Stimulated activated CD8-positive, alpha-beta memory T cell treated with anti-CD3 and anti-CD28 coated beads, Interleukin-15, amount 100 ng/mL, for 48 hours (primary cell): ENCODE data around the gene CEACAM8.
"Not testable (repeated sequence)": the region's sequence is repeated elsewhere in the genome, so short reads cannot be mapped to it uniquely, and the experiment has no call there.

Experiments used
- DNase-seq, 2 donors: peaks; one replicate each; pipeline ENCODE4 v3.0.0-alpha.2; 2020; ENCODE audit warnings: low read depth in 2 of 2

Gene CEACAM8

GRCh38 chr19:42573642-42574041 is 21.1 kb downstream of the CEACAM8 start:
- no peak for DNase-seq

- no peak for DNase-seq
Measured at GRCh38 chr19:42571116-42571515, 23.6 kb downstream of the CEACAM8 start.

GRCh38 chr19:42569193-42569592 is 25.5 kb downstream of the CEACAM8 start:
- no peak for DNase-seq

GRCh38 chr19:42568006-42568405 is 26.7 kb downstream of the CEACAM8 start:
- DNase-seq = no peak

- DNase-seq = no peak
Measured at GRCh38 chr19:42567567-42567966, 27.2 kb downstream of the CEACAM8 start.

GRCh38 chr19:42563352-42564210 is 31.1 kb downstream of the CEACAM8 start:
- DNase-seq = peak in 1 of 2 donors; percentile 1

- no peak for DNase-seq
Measured at GRCh38 chr19:42561512-42561911, 33.2 kb downstream of the CEACAM8 start.

- no peak for DNase-seq
Measured at GRCh38 chr19:42560731-42561130, 34.0 kb downstream of the CEACAM8 start.

- DNase-seq = no peak
Measured at GRCh38 chr19:42558450-42559150, 36.1 kb downstream of the CEACAM8 start.

GRCh38 chr19:42557386-42557871 is 37.3 kb downstream of the CEACAM8 start:
- not testable (repeated sequence) for DNase-seq

- no peak for DNase-seq
Measured at GRCh38 chr19:42555801-42556200, 38.9 kb downstream of the CEACAM8 start.

GRCh38 chr19:42555317-42555716 is 39.4 kb downstream of the CEACAM8 start:
- DNase-seq = no peak

- DNase-seq = no peak
Measured at GRCh38 chr19:42554046-42554575, 40.6 kb downstream of the CEACAM8 start.

- no peak for DNase-seq
Measured at GRCh38 chr19:42553292-42554045, 41.3 kb downstream of the CEACAM8 start.

- no peak for DNase-seq
Measured at GRCh38 chr19:42552086-42553065, 42.3 kb downstream of the CEACAM8 start.

- not testable (repeated sequence) for DNase-seq
Measured at GRCh38 chr19:42550521-42550920, 44.2 kb downstream of the CEACAM8 start.

- DNase-seq = not testable (repeated sequence)
Measured at GRCh38 chr19:42549067-42549466, 45.7 kb downstream of the CEACAM8 start.

- no peak for DNase-seq
Measured at GRCh38 chr19:42548552-42548951, 46.2 kb downstream of the CEACAM8 start.

GRCh38 chr19:42547929-42548328 is 46.8 kb downstream of the CEACAM8 start:
- no peak for DNase-seq

GRCh38 chr19:42546831-42547500 is 47.8 kb downstream of the CEACAM8 start:
- no peak for DNase-seq
